Psoas muscle (tissue), 8 donors: ENCODE measurements around the gene NME3. TPM values are rescaled to one million over a fixed set of nuclear protein-coding genes. Genes with fewer than 3 reads are reported as not detected.

Experiments
- ATAC-seq, 4 donors: fragments of 200-7000 bp; cut with Tn5 transposase; one replicate each; pipeline ENCODE4 v1.9.1; 2020; ENCODE audit warnings: moderate library complexity in 3 of 4, mild to moderate bottlenecking in 2 of 4
- DNase-seq, 2 donors: peaks; one replicate each; pipeline ENCODE4 v3.0.0-alpha.2; 2020
- H3K27ac ChIP-seq: fragments of 200-600 bp; one replicate; pipeline ENCODE4 v1.8.0; 2022
- H3K27me3 ChIP-seq, 3 donors: fragments of 200-600 bp in 1 of 3; one replicate each; pipeline versions ENCODE4 v1.6.1 to v1.8.0; 2013 to 2022; ENCODE audit warnings: low read length in 2 of 3, mild to moderate bottlenecking in 2 of 3, moderate library complexity in 1 of 3; ENCODE audit not compliant: insufficient read depth in 3 of 3
- H3K36me3 ChIP-seq, 2 donors: fragments of 200-600 bp in 1 of 2; one replicate each; pipeline versions ENCODE4 v1.6.1 to v1.8.0; 2013 to 2022; ENCODE audit warnings: low read depth in 1 of 2, mild to moderate bottlenecking in 1 of 2, moderate library complexity in 1 of 2; ENCODE audit not compliant: insufficient read depth in 1 of 2
- H3K4me1 ChIP-seq: fragments of 200-600 bp; one replicate; pipeline ENCODE4 v1.8.0; 2022
- H3K4me3 ChIP-seq: fragments of 200-600 bp; one replicate; pipeline ENCODE4 v1.8.0; 2022; ENCODE audit warnings: mild to moderate bottlenecking
- H3K9me3 ChIP-seq: fragments of 200-600 bp; one replicate; pipeline ENCODE4 v1.8.0; 2022
- CTCF ChIP-seq: fragments of 200-600 bp; IDR thresholded peaks from one replicate; pipeline ENCODE4 v1.8.0; 2022; ENCODE audit warnings: antibody characterized with exemption
- WGBS, 3 donors: extraction: QIAGEN DNeasy Blood & Tissue Kit; methylation state at CpG; one replicate each; pipeline versions ENCODE4 v1.1.6 to v1.1.7; 2013; 5-methylcytosine and 5-hydroxymethylcytosine counted together
- intact Hi-C, 2 donors: fragments of 100-400 bp; cut with DNase I; formaldehyde crosslinking; loops; one replicate each; pipeline versions ENCODE4 v1.11.0 to v1.14.2; 2022
- polyA plus RNA-seq, 3 donors: library from polyadenylated mRNA; stranded (reverse); fragments of 200-250 nt; gene quantifications; one replicate each; pipeline ENCODE4 v1.2.3, GENCODE V29; 2013
- total RNA-seq, 4 donors: library from RNA; stranded (reverse); fragmentation: NEBNext Ultra II Directional in 2 of 4; extraction: Animal tissue kit (Norgen Biotek cat#: 25700) in 2 of 4; gene quantifications; one replicate each; pipeline versions ENCODE4 v1.2.1 to v1.2.4, GENCODE V29; 2021 to 2023
- donor health status: healthy with polysubstance abuse.
- donor health status: DM: no; HTN: no; CAD: no; lungs with moderate emphysema.
- donor health status: Bipolar disorder and iron deficiency.
- donor health status: healthy.
- donor health status: DM: yes; HTN: yes; CAD: no.
- donor health status: DM: no; HTN: no; CAD: no.
- donor health status: DM: no; HTN: no; CAD: no.
- donor health status: DM: yes; HTN: yes; CAD: no.

NME3 gene
- total and polyA plus RNA-seq, 7 donors: 9.9 to 27.1 (median 18.8) TPM

- Histone ChIP-seq H3K36me3 (peaks cover 0 to 70% of the 10 kb centered on the region in 2 donors), H3K4me3 (no peak overlapping the region), H3K27me3 (no peaks in the 10 kb centered on the region), H3K27ac (no peak overlapping the region), H3K4me1 (no peaks in the 10 kb centered on the region), H3K9me3 (no peaks in the 10 kb centered on the region)
- ATAC-seq (no peak), DNase-seq (no peak)
- TF ChIP-seq CTCF: no peak
- intact Hi-C loops: no loop called here
- WGBS, 3 donors: 94 to 95% (median 95%) methylated on average over 32 to 37 of the region's 37 CpGs
These were observed 13.5 kb downstream of the NME3 start for GRCh38 chr16:1757714-1758461.

GRCh38 chr16:1754204-1754603 lies 17.1 kb downstream of the NME3 start:
- ATAC-seq: no peak
- no peak for TF ChIP-seq CTCF

GRCh38 chr16:1752853-1753252 lies 18.5 kb downstream of the NME3 start:
- ATAC-seq (no peak), DNase-seq (no peak)
- H3K9me3 ChIP-seq: no peaks in the 10 kb centered on the region
- peaks cover 0 to 82% of the 10 kb centered on the region in 2 donors for H3K36me3 ChIP-seq
- TF ChIP-seq CTCF: no peak
- H3K4me3 ChIP-seq: no peak overlapping the region
- H3K27ac ChIP-seq: no peak overlapping the region
- intact Hi-C loops: no loop called here
- H3K27me3 ChIP-seq: no peaks in the 10 kb centered on the region
- no peaks in the 10 kb centered on the region for H3K4me1 ChIP-seq
- 91 to 97% (median 92%) methylated on average over 14 of the region's 14 CpGs for WGBS, 3 donors

More at GRCh38 chr16:1754204-1754603, 17.1 kb downstream of the NME3 start:
- Histone ChIP-seq H3K27me3 (no peaks in the 10 kb centered on the region), H3K27ac (no peak overlapping the region), H3K4me3 (no peak overlapping the region), H3K9me3 (no peaks in the 10 kb centered on the region), H3K36me3 (peaks cover 0 to 76% of the 10 kb centered on the region in 2 donors), H3K4me1 (no peaks in the 10 kb centered on the region)
- intact Hi-C loops: no loop called here
- DNase-seq: no peak
- 92 to 94% (median 92%) methylated on average over 12 of the region's 12 CpGs for WGBS, 3 donors

GRCh38 chr16:1751946-1752345 lies 19.4 kb downstream of the NME3 start:
- H3K27ac ChIP-seq: no peak overlapping the region
- intact Hi-C loops: no loop called here
- no peak for TF ChIP-seq CTCF
- H3K36me3 ChIP-seq: peaks cover 0 to 85% of the 10 kb centered on the region in 2 donors
- H3K27me3 ChIP-seq: no peaks in the 10 kb centered on the region
- ATAC-seq: no peak
- H3K9me3 ChIP-seq: no peaks in the 10 kb centered on the region
- 93 to 96% (median 94%) methylated on average over 16 of the region's 16 CpGs for WGBS, 3 donors
- no peak for DNase-seq
- H3K4me1 ChIP-seq: no peaks in the 10 kb centered on the region
- H3K4me3 ChIP-seq: no peak overlapping the region
